Measurements from ENCODE around the gene LUC7L3.

LUC7L3 gene

GRCh38 chr17:50690887-50691549, 28.4 kb upstream of the LUC7L3 start:
- Mint-ChIP-seq H3K27ac (no peak overlapping the region), H3K9me3 (no peaks in the 10 kb centered on the region), H3K4me1 (ENCODE audit: low read depth) (peaks cover 18% of the 10 kb centered on the region), H3K4me3 (no peak overlapping the region), H3K36me3 (ENCODE audit: low read depth) (peaks cover 73% of the 10 kb centered on the region), H3K27me3 (no peaks in the 10 kb centered on the region)
- intact Hi-C loops (cut with micrococcal nuclease) = loop anchor here (10.0 kb wide), 1 partner anchor 206 kb away; no protein-coding TSS in a partner anchor

GRCh38 chr17:50691550-50692447, 27.6 kb upstream of the LUC7L3 start:
- peaks cover 18% of the 10 kb centered on the region for H3K4me1 Mint-ChIP-seq (ENCODE audit: low read depth)
- H3K27me3 Mint-ChIP-seq = no peaks in the 10 kb centered on the region
- no peak overlapping the region for H3K4me3 Mint-ChIP-seq

GRCh38 chr17:50692448-50693035, 26.9 kb upstream of the LUC7L3 start:
- intact Hi-C loops (cut with micrococcal nuclease) = loop anchor here (10.0 kb wide), 1 partner anchor 208 kb away; no protein-coding TSS in a partner anchor
- Mint-ChIP-seq H3K4me3 (no peak overlapping the region), H3K4me1 (ENCODE audit: low read depth) (peaks cover 18% of the 10 kb centered on the region), H3K36me3 (ENCODE audit: low read depth) (peaks cover 74% of the 10 kb centered on the region), H3K27ac (no peak overlapping the region), H3K27me3 (no peaks in the 10 kb centered on the region), H3K9me3 (no peaks in the 10 kb centered on the region)

More at GRCh38 chr17:50691550-50692447, 27.6 kb upstream of the LUC7L3 start:
- H3K27ac Mint-ChIP-seq = no peak overlapping the region
- no peaks in the 10 kb centered on the region for H3K9me3 Mint-ChIP-seq
- H3K36me3 Mint-ChIP-seq (ENCODE audit: low read depth) = peaks cover 73% of the 10 kb centered on the region
- intact Hi-C loops (cut with micrococcal nuclease) = loop anchor here (10.0 kb wide), 1 partner anchor 207 kb away; no protein-coding TSS in a partner anchor

- H3K27ac Mint-ChIP-seq = no peak overlapping the region
- intact Hi-C loops (cut with micrococcal nuclease) = loop anchor here (10.0 kb wide), 1 partner anchor 208 kb away; no protein-coding TSS in a partner anchor
- H3K36me3 Mint-ChIP-seq (ENCODE audit: low read depth) = peaks cover 74% of the 10 kb centered on the region
- no peaks in the 10 kb centered on the region for H3K9me3 Mint-ChIP-seq
- no peaks in the 10 kb centered on the region for H3K27me3 Mint-ChIP-seq
- H3K4me1 Mint-ChIP-seq (ENCODE audit: low read depth) = peaks cover 16% of the 10 kb centered on the region
- no peak overlapping the region for H3K4me3 Mint-ChIP-seq
Observed at GRCh38 chr17:50693036-50693682, 26.2 kb upstream of the LUC7L3 start.

GRCh38 chr17:50696365-50696879, 23.0 kb upstream of the LUC7L3 start:
- H3K36me3 Mint-ChIP-seq (ENCODE audit: low read depth) = peaks cover 91% of the 10 kb centered on the region
- peaks cover 17% of the 10 kb centered on the region for H3K4me1 Mint-ChIP-seq (ENCODE audit: low read depth)
- H3K9me3 Mint-ChIP-seq = no peaks in the 10 kb centered on the region
- no peak overlapping the region for H3K4me3 Mint-ChIP-seq
- no peaks in the 10 kb centered on the region for H3K27me3 Mint-ChIP-seq
- intact Hi-C loops (cut with micrococcal nuclease) = loop anchor here (10.0 kb wide), 1 partner anchor 212 kb away; no protein-coding TSS in a partner anchor
- H3K27ac Mint-ChIP-seq = no peak overlapping the region

- peaks cover 20% of the 10 kb centered on the region for H3K4me1 Mint-ChIP-seq (ENCODE audit: low read depth)
- no peak overlapping the region for H3K4me3 Mint-ChIP-seq
- intact Hi-C loops (cut with micrococcal nuclease) = loop anchor here (10.0 kb wide), 1 partner anchor 212 kb away; no protein-coding TSS in a partner anchor
- H3K36me3 Mint-ChIP-seq (ENCODE audit: low read depth) = peaks cover 91% of the 10 kb centered on the region
- H3K27me3 Mint-ChIP-seq = no peaks in the 10 kb centered on the region
- H3K27ac Mint-ChIP-seq = no peak overlapping the region
- H3K9me3 Mint-ChIP-seq = no peaks in the 10 kb centered on the region
Observed at GRCh38 chr17:50697062-50697461, 22.3 kb upstream of the LUC7L3 start.

- intact Hi-C loops (cut with micrococcal nuclease) = loop anchor here (10.0 kb wide), 1 partner anchor 213 kb away; no protein-coding TSS in a partner anchor
- Mint-ChIP-seq H3K9me3 (no peaks in the 10 kb centered on the region), H3K27me3 (no peaks in the 10 kb centered on the region), H3K4me3 (no peak overlapping the region), H3K36me3 (ENCODE audit: low read depth) (peaks cover 89% of the 10 kb centered on the region), H3K4me1 (ENCODE audit: low read depth) (peaks cover 23% of the 10 kb centered on the region), H3K27ac (no peak overlapping the region)
Observed at GRCh38 chr17:50697663-50698272, 21.6 kb upstream of the LUC7L3 start.

- no peaks in the 10 kb centered on the region for H3K27me3 Mint-ChIP-seq
- intact Hi-C loops (cut with micrococcal nuclease) = loop anchor here (10.0 kb wide), 1 partner anchor 215 kb away; no protein-coding TSS in a partner anchor
- H3K9me3 Mint-ChIP-seq = no peaks in the 10 kb centered on the region
- H3K4me3 Mint-ChIP-seq = no peak overlapping the region
- peaks cover 87% of the 10 kb centered on the region for H3K36me3 Mint-ChIP-seq (ENCODE audit: low read depth)
- peaks cover 34% of the 10 kb centered on the region for H3K4me1 Mint-ChIP-seq (ENCODE audit: low read depth)
- no peak overlapping the region for H3K27ac Mint-ChIP-seq
Observed at GRCh38 chr17:50699410-50699809, 20.0 kb upstream of the LUC7L3 start.

GRCh38 chr17:50703162-50703561, 16.2 kb upstream of the LUC7L3 start:
- H3K9me3 Mint-ChIP-seq = no peaks in the 10 kb centered on the region
- peaks cover 67% of the 10 kb centered on the region for H3K36me3 Mint-ChIP-seq (ENCODE audit: low read depth)
- intact Hi-C loops (cut with micrococcal nuclease) = loop anchor here (5.0 to 10.0 kb wide), 2 partner anchors 68 to 326 kb away; partner anchors contain the start of gene ABCC3

GRCh38 chr17:50707289-50708049, 11.9 kb upstream of the LUC7L3 start, which contains the start of gene ANKRD40:
Gene ANKRD40, minus strand, starts transcription at chr17:50707914. Its CDS starts 260 bp downstream, at chr17:50707654.
- Mint-ChIP-seq H3K4me1 (ENCODE audit: low read depth) (peaks cover 29% of the 10 kb centered on the region), H3K36me3 (ENCODE audit: low read depth) (peaks cover 32% of the 10 kb centered on the region), H3K9me3 (no peaks in the 10 kb centered on the region), H3K27ac (peak within 1 kb of the TSS; percentile 97), H3K27me3 (no peaks in the 10 kb centered on the region), H3K4me3 (peak within 1 kb of the TSS; percentile 92)
- intact Hi-C loops (cut with micrococcal nuclease) = loop anchor here (1.0 to 10.0 kb wide), 4 partner anchors 12 to 160 kb away; partner anchors contain the start of genes ABCC3, LUC7L3 and SPATA20

More at GRCh38 chr17:50703162-50703561, 16.2 kb upstream of the LUC7L3 start:
- Mint-ChIP-seq H3K4me3 (no peak overlapping the region), H3K4me1 (ENCODE audit: low read depth) (peaks cover 26% of the 10 kb centered on the region), H3K27me3 (no peaks in the 10 kb centered on the region), H3K27ac (peak overlapping the region; percentile 44)

GRCh38 chr17:50708050-50709000, 11.1 kb upstream of the LUC7L3 start:
- Mint-ChIP-seq H3K9me3 (no peaks in the 10 kb centered on the region), H3K36me3 (ENCODE audit: low read depth) (peaks cover 27% of the 10 kb centered on the region), H3K27me3 (no peaks in the 10 kb centered on the region), H3K27ac (peak overlapping the region; percentile 97), H3K4me3 (peak overlapping the region; percentile 92), H3K4me1 (ENCODE audit: low read depth) (peaks cover 27% of the 10 kb centered on the region)
- intact Hi-C loops (cut with micrococcal nuclease) = loop anchor here (1.0 to 10.0 kb wide), 4 partner anchors 11 to 161 kb away; partner anchors contain the start of genes ABCC3, LUC7L3 and SPATA20
